Left lung (tissue), 10 donors: ENCODE data around the gene SLC10A7. TPM values are rescaled to one million over a fixed set of nuclear protein-coding genes. Genes with fewer than 3 reads are reported as not detected.

Experiments used
- ATAC-seq: fragments of 200-7000 bp; cut with Tn5 transposase; one replicate; pipeline ENCODE4 v1.9.1; 2020; ENCODE audit warnings: moderate library complexity
- DNase-seq, 4 donors: peaks; one replicate each; pipeline ENCODE4 v3.0.0-alpha.2; 2013 to 2020
- H3K27ac ChIP-seq, 2 donors: fragments of 200-600 bp; sonication (generic) in 1 of 2; one replicate each; pipeline versions ENCODE4 v1.5.0 to v1.8.0; 2020 to 2021
- H3K27me3 ChIP-seq, 2 donors: fragments of 200-600 bp; sonication (generic) in 1 of 2; one replicate each; pipeline versions ENCODE4 v1.5.0 to v1.8.0; 2020 to 2021
- H3K36me3 ChIP-seq, 2 donors: fragments of 200-600 bp; sonication (generic) in 1 of 2; one replicate each; pipeline versions ENCODE4 v1.5.0 to v1.8.0; 2020 to 2021
- H3K4me1 ChIP-seq, 2 donors: fragments of 200-600 bp; one replicate each; pipeline ENCODE4 v1.8.0; 2021
- H3K4me3 ChIP-seq, 2 donors: fragments of 200-600 bp; sonication (generic) in 1 of 2; one replicate each; pipeline versions ENCODE4 v1.5.0 to v1.8.0; 2020 to 2021; ENCODE audit warnings: mild to moderate bottlenecking in 1 of 2
- H3K9me3 ChIP-seq, 2 donors: fragments of 200-600 bp; sonication (generic) in 1 of 2; one replicate each; pipeline versions ENCODE4 v1.5.0 to v1.8.0; 2020 to 2021
- CTCF ChIP-seq, 2 donors: fragments of 200-600 bp; sonication (generic) in 1 of 2; IDR thresholded peaks; one replicate each; pipeline versions ENCODE4 v1.5.0 to v1.8.0; 2021; ENCODE audit warnings: antibody characterized with exemption in 2 of 2
- intact Hi-C, 2 donors: fragments of 100-400 bp; cut with DNase I; formaldehyde crosslinking; loops; one replicate each; pipeline versions ENCODE4 v1.11.2 to v1.14.2; 2022
- polyA plus RNA-seq, 6 donors: library from polyadenylated mRNA; unstranded; fragments of 120-200 nt; gene quantifications; one replicate each; pipeline ENCODE4 v1.2.1, GENCODE V29; 2013; ENCODE audit not compliant: insufficient read length in 6 of 6
- total RNA-seq, 2 donors: library from RNA; stranded (reverse); fragmentation: NEBNext Ultra II Directional; extraction: Animal tissue kit (Norgen Biotek cat#: 25700); gene quantifications; one replicate each; pipeline ENCODE4 v1.2.1, GENCODE V29; 2021
- donor health status: DM: no; HTN: yes; CAD: no.
- donor health status: DM: no; HTN: no; CAD: no.

SLC10A7 gene
- total and polyA plus RNA-seq, 8 donors: 16.3 to 22.0 (median 18.1) TPM

DNA sequence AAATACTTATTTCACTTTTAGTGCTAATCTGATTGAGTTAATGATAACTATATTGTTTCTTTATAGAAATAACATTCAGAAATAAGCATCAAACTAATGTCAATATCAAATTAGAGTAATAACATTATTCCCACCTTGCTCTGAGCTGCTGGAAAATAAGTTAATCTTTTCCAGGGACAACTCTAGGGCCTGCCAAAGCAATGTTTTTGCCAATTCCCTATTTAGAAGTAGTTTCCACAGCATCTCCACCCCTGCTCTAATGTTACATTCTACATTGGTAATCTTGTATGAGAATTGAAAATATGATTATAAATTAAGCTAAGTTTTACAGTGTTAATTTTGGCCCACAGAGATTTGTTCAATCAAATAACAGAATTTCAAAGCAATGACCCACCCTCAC lies 239.1 kb downstream of the SLC10A7 start:
- no peaks in the 10 kb centered on the region for H3K9me3 ChIP-seq
- no peak for TF ChIP-seq CTCF (IDR thresholded peaks at IDR 0.05)
- no peak overlapping the region for H3K27ac ChIP-seq
- H3K27me3 ChIP-seq: no peaks in the 10 kb centered on the region
- peaks cover 0 to 8% of the 10 kb centered on the region in 2 donors for H3K4me1 ChIP-seq
- DNase-seq (no peak), ATAC-seq (no peak)
- intact Hi-C loops: no loop called here
- H3K4me3 ChIP-seq: no peak overlapping the region
- H3K36me3 ChIP-seq: no peaks in the 10 kb centered on the region

DNA sequence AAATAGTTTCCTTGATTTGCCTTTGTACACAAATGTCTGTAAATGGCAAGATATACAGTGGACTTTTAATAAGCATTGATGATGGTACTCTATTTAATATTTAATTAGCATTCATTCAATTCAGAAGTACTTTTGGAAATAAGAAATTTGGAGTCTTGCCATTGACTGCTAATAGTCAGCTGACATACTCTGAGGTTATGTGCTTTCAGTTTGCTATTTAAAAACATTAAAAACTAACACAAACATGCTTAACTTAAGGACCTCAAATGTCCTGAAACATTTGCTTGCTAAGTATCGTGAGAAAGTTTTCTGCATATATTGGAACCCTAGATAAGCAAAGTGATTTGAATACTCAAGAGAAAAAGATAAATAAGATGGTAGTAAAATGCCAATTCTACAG lies 242.8 kb downstream of the SLC10A7 start:
- Histone ChIP-seq H3K4me3 (no peak overlapping the region), H3K9me3 (no peaks in the 10 kb centered on the region), H3K36me3 (no peaks in the 10 kb centered on the region), H3K4me1 (peaks cover 0 to 1% of the 10 kb centered on the region in 2 donors), H3K27me3 (no peaks in the 10 kb centered on the region), H3K27ac (no peak overlapping the region)
- DNase-seq (no peak), ATAC-seq (no peak)
- no peak for TF ChIP-seq CTCF (IDR thresholded peaks at IDR 0.05)
- intact Hi-C loops: no loop called here

- Histone ChIP-seq H3K36me3 (no peaks in the 10 kb centered on the region), H3K27ac (no peak overlapping the region), H3K4me1 (no peaks in the 10 kb centered on the region), H3K27me3 (no peaks in the 10 kb centered on the region), H3K4me3 (no peak overlapping the region), H3K9me3 (no peaks in the 10 kb centered on the region)
- no peak for TF ChIP-seq CTCF (IDR thresholded peaks at IDR 0.05)
- ATAC-seq (no peak), DNase-seq (no peak)
- intact Hi-C loops: no loop called here
Measured at GRCh38 chr4:146275370-146275769, 246.4 kb downstream of the SLC10A7 start.

GRCh38 chr4:146274774-146275173 lies 247.0 kb downstream of the SLC10A7 start:
- H3K4me3 ChIP-seq: no peak overlapping the region
- ATAC-seq: no peak
- no peaks in the 10 kb centered on the region for H3K27me3 ChIP-seq
- no peaks in the 10 kb centered on the region for H3K36me3 ChIP-seq
- intact Hi-C loops: no loop called here
- no peak for TF ChIP-seq CTCF (IDR thresholded peaks at IDR 0.05)
- H3K27ac ChIP-seq: no peak overlapping the region
- DNase-seq: no peak
- H3K4me1 ChIP-seq: no peaks in the 10 kb centered on the region
- no peaks in the 10 kb centered on the region for H3K9me3 ChIP-seq

DNA sequence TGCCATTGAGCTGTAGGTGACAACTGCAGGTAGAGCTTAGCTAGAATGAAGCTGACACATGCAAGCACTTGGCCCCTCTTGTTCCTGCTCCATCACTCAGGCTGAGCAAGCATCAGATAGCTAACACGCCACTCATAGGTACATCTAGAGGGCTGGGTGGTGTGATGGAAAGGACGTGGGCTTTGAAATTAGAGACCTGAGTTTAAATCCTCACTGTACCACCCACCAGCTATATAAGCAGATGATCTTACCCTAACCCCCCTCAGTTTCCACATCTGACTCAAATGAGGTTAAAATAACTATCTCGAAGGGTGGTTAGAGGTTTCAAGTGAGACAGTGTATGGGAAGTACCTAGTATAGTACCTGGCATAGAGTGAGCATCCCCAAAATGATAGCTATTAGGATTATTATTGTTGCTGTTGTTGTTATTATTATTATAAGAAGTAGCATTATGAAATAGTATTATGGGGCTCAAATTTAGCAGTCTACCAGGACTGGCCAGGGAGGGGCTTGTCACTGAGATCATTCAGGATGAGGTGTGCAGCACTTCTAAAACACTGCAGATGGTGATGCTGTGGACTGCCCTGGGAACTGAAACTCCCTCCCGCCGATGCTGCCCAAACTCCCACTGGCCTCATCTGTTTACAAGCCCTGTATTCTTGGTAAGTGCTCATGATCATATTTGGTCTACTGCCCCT lies 248.4 kb downstream of the SLC10A7 start:
- ATAC-seq: no peak
- Histone ChIP-seq H3K27me3 (no peaks in the 10 kb centered on the region), H3K4me3 (no peak overlapping the region), H3K36me3 (no peaks in the 10 kb centered on the region), H3K4me1 (no peaks in the 10 kb centered on the region), H3K9me3 (no peaks in the 10 kb centered on the region), H3K27ac (no peak overlapping the region)
- intact Hi-C loops: no loop called here
- no peak for DNase-seq
- no peak for TF ChIP-seq CTCF (IDR thresholded peaks at IDR 0.05)
